Measurements from ENCODE around the gene PLS1.
"Not testable (repeated sequence)": the region's sequence is repeated elsewhere in the genome, so short reads cannot be mapped to it uniquely, and the experiment has no call there.

PLS1 gene

GRCh38 chr3:142595581-142595950, 627 bp upstream of the PLS1 start:
- DNase-seq (ENCODE audit: low spot score), result peak; percentile 30

DNA sequence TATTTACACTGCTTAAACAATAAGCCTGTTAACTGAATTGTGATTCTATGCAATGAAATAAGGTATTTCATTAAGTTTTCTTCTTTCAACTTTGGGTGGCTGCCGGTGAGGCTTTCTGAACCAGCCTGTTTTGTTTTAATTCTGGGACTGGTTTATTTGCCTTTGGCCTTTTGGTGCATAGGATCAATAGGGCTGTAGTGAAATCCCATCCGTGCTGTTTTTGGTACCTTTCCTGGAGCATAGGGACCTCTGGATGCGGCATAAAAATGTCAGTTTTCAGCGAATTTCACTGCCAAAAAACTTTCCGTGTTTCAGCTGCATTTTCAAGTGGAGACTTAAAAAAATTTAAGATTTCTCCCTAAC, 514 bp downstream of the PLS1 start:
- no peak for DNase-seq (ENCODE audit: low spot score)

- DNase-seq (ENCODE audit: low spot score), result no peak
Observed at GRCh38 chr3:142597906-142598305, 1.7 kb downstream of the PLS1 start.

DNA sequence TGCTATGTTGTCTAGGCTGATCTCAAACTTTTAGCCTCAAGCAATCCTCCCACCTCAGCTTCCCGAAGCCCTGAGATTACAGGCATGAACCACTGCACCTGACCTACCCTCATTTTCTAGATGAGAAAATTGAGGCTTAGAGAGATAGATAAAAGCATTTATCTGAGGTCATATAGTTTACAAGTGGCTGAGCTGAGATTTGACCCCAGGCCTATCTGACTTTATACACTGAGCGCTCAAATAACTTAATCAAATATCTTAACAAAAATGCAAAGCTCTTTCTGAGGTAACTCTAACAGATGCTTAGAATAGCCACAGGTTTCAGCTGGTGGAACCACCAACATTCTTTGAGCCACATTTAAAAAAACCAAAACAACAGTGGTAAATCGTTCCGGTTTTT, 5.5 kb downstream of the PLS1 start:
- DNase-seq (ENCODE audit: low spot score), result no peak

GRCh38 chr3:142602619-142603385, 6.6 kb downstream of the PLS1 start:
- no peak for DNase-seq (ENCODE audit: low spot score)

GRCh38 chr3:142603386-142603705, 7.2 kb downstream of the PLS1 start:
- not testable (repeated sequence) for DNase-seq (ENCODE audit: low spot score)

DNA sequence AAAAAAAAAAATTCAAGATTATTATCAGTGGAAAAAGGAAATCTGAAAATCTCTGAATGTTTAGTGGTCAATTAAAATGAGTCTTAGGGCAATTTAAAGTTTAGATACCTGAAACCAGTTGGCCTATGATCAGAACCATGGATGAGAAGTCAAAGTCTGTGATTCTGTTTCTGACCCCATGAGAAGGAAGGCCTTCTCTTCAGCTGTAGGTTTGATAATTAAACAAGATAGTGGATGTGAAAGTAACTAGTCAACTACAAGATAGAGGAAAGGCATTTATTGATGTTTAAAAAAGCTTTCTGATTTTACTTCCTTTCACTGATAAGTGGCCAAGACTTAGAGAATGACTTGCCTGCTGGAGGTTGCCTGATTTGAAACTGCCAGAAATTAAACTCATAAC, 8.7 kb downstream of the PLS1 start:
- DNase-seq (ENCODE audit: low spot score), result no peak

- no peak for DNase-seq (ENCODE audit: low spot score)
Observed at GRCh38 chr3:142608631-142609030, 12.4 kb downstream of the PLS1 start.

GRCh38 chr3:142609136-142609535, 12.9 kb downstream of the PLS1 start:
- no peak for DNase-seq (ENCODE audit: low spot score)

DNA sequence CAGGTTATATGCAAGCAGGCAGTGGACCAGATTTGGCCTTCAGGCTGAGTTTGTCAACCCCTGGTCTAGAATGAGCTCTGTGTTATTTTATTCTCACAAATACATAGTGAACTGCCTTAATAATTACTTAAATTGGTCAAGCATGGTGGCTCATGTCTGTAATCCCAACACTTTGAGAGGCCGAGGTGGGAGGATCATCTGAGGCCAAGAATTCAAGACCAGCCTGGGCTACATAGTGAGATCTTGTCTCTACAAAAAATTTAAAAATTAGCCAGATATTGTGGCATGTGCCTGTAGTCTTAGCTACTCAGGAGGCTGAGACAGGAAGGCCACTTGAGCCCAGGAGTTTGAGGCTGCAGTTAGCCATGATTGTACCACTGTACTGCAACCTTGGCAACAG, 15.0 kb downstream of the PLS1 start:
- DNase-seq (ENCODE audit: low spot score), result no peak

DNA sequence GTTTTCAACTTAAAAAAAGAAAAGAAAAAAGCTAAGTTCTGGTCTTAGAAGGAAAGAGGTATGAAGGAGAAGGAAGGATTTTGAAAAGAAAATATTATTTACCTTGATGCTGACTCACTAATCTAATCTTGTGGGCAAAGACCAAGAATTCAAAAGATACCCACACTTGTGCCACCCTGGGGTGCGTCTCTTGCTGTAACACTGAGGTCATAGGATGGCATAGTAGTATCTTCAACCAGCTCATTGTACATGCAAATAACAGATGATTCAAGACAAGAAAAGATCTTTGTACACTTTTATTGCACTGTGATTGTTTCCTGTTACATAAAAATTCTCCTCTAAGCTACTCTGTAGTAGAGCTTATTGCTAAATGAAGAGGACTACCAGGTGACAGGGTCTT, 17.3 kb downstream of the PLS1 start:
- no peak for DNase-seq (ENCODE audit: low spot score)

DNA sequence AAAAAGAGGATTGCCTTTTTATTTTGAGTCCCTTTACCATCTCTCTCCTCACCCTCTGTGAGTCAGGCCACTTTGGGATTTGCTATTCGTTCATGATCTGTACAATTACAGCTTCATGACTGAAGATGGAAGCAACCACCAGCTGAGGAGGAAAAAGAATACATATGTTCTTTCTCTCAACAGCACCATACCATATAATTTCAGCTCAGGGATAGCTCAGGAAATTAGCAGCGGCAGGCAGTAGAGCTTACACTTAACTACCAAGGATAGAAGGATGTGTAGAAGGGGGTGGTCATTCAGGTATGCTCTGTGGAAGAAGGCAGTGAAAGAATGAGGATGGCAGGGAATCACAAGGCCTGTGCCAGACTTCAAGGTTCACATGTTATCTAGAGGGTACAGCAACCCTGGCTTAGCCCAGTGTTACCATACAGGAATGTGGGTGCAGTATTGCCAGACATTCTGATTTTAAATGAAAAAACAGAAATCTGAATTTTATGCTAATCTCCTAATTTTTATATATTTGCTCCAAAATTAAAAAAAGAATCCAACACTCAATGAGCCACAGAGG, 17.9 kb downstream of the PLS1 start:
- no peak for DNase-seq (ENCODE audit: low spot score)

DNA sequence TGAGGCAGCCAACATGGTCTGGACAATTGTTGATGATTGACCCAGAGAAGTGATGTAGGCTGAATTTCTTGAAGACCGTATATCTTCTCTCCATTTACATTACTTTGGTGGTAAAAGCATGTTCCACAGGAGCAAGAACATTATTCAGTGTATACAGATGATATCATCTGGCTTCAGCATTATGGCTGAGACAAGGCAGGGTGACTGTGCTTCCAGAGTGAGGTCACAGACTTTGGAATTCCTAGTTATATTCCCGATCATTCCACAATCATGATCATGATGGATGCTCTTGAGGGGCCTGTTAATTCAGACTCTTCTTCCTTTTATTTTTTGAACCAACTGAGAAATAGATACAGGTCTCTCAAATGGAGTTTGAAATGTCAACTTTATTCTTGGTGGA, 19.0 kb downstream of the PLS1 start:
- no peak for DNase-seq (ENCODE audit: low spot score)

DNA sequence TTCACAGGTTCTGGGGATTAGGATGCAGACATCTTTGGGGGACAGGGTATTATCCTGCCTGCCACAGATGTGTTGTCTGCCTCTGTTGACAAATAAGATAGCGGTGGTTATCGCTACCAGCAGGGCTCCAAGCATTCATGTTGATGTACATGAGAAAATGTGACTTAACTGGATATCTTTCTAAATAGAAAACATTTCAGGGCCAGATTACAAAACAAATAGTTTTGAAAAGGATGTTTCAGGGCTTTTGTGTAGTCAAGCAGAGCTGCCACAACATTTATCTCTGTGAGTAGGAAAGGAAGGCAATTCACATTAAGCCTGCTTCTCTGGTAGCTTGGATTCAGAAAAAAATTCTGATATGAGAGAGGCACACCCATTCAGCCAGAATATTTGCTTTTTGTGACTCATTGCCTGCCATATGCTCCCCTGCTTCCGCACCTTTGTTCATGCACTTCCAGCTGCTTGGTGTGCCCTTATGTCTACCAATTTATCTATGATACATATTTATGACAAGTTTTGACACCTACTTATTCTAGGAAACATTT, 22.8 kb downstream of the PLS1 start:
- DNase-seq (ENCODE audit: low spot score), result no peak

GRCh38 chr3:142622405-142622804, 26.2 kb downstream of the PLS1 start:
- no peak for DNase-seq (ENCODE audit: low spot score)

- DNase-seq (ENCODE audit: low spot score), result no peak
Observed at GRCh38 chr3:142623194-142623593, 27.0 kb downstream of the PLS1 start.

GRCh38 chr3:142624341-142625152, 28.4 kb downstream of the PLS1 start:
- DNase-seq (ENCODE audit: low spot score), result no peak

DNA sequence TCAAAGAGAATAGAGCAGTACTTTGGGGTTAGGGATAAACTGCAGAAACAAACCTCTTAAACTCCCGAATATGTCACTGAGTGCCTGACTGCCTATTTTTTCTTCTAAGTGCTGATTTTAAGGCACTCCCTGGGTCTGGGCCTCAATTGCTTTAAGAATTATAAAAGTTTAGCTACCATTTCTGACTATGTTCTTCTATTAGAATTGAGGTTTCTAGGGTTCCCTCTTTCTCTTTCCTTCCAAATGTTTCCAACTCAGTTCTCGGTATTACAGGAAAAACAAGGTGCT, 28.9 kb downstream of the PLS1 start:
- no peak for DNase-seq (ENCODE audit: low spot score)

- no peak for DNase-seq (ENCODE audit: low spot score)
Observed at GRCh38 chr3:142626971-142627370, 30.8 kb downstream of the PLS1 start.

DNA sequence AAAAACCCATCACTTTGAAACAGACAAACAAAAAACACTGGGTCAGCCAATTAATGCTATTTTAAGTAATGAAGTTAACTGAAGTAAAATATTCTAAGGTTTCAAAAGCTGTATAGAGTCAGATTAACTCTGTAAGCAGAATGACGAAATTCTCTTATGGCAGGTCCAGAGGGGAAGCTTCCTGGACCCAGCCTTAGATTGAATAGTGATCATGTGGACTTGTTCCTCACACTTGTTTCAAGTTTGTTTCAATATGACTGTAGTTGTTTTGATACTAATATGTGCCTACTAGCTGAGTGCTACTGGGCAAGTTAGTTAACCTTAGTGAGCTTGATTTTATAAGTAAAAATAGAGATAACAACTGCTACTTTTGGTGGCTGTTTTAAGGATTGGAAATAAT, 32.6 kb downstream of the PLS1 start:
- no peak for DNase-seq (ENCODE audit: low spot score)

- DNase-seq (ENCODE audit: low spot score), result no peak
Observed at GRCh38 chr3:142633073-142633472, 36.9 kb downstream of the PLS1 start.

DNA sequence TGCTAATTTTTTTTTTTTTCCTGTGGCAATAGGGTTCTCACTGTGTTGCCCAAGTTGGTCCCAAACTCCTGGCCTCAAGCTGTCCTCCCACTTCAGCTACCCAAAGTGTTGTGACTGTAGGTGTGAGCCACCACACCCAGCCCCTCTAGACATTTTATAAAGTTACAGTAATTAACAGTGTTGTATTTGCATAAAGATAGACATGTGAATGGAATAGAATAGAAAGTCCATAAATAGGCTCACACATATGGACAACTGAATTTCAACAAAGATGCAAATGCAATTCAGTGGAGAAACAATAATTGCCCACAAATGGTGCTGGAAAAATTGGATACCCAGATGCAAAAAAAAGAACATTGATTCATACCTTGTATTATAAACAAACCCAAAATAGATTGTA, 39.9 kb downstream of the PLS1 start:
- DNase-seq (ENCODE audit: low spot score), result no peak

GRCh38 chr3:142636664-142637063, 40.5 kb downstream of the PLS1 start:
- DNase-seq (ENCODE audit: low spot score), result no peak

DNA sequence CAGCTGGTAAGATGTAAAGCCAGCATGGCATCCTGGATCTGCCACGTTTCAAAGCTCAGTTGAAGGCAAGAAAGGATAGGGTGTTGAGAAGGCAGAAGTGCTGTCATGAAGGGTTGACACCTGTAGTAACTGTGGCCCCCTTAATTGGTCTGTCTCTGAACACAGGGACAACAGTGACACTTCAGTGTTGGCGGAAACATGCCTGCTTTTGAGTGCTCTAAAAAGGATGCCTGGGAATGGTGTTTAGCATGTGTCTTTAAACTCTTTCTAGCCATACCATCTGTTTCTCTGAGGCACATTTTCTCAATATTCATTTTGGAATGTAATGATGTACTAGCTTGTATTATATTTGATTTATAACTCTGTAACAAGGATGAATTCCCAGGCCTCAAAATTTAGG, 42.1 kb downstream of the PLS1 start:
- no peak for DNase-seq (ENCODE audit: low spot score)
